Fibroblast of pulmonary artery (primary cell): ENCODE data around the gene TP53INP2.

Source experiments
- DNase-seq: peaks from one replicate; pipeline ENCODE4 v3.0.0-alpha.2; 2010; ENCODE audit warnings: low read depth
- H3K4me3 ChIP-seq: replicated peaks from 2 replicates; pipeline ENCODE4 v1.5.1; 2011; ENCODE audit warnings: low read depth, mild to moderate bottlenecking, control low read depth, low read length, moderate library complexity
- TF ChIP-seq, protein P1 (sequence below): IDR thresholded peaks from 2 replicates; pipeline ENCODE4 v1.5.1; 2011; ENCODE audit warnings: mild to moderate bottlenecking, control low read depth, low read length, inconsistent platforms; ENCODE audit errors: missing control alignments

TP53INP2 gene

DNA sequence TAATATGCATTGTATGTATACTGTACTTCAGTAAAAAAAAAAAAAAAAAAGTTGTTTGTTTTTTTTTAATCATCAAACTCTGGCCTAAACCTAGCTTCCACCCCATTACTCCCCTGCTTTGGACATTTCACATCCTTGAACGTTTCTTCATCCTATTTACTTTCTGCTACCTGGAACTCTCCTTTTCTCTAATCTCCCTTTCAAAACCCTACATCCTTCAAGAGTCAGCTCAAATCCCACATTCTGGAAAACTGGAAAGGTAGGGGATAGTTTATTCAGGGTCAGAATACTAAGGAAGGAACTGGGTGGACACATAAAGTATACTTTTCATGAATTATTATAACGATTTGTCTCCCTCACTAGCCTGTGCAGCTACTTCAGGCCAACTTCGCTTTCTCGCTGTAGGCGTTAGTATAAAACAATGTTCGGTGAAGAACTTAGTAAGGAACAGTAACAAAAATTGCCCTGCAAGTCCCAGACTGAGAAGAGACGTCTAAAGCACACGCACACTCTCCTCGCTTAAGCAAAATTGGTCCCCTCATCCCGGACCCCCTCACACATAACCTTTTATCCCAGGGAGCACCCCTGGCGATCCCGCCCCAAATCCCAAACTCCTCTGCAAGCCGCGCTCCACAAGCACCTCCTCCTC lies 28.0 kb upstream of the TP53INP2 start:
- peak overlapping the region; percentile 85 for H3K4me3 ChIP-seq
- DNase-seq: no peak
- TF ChIP-seq, protein P1, sequence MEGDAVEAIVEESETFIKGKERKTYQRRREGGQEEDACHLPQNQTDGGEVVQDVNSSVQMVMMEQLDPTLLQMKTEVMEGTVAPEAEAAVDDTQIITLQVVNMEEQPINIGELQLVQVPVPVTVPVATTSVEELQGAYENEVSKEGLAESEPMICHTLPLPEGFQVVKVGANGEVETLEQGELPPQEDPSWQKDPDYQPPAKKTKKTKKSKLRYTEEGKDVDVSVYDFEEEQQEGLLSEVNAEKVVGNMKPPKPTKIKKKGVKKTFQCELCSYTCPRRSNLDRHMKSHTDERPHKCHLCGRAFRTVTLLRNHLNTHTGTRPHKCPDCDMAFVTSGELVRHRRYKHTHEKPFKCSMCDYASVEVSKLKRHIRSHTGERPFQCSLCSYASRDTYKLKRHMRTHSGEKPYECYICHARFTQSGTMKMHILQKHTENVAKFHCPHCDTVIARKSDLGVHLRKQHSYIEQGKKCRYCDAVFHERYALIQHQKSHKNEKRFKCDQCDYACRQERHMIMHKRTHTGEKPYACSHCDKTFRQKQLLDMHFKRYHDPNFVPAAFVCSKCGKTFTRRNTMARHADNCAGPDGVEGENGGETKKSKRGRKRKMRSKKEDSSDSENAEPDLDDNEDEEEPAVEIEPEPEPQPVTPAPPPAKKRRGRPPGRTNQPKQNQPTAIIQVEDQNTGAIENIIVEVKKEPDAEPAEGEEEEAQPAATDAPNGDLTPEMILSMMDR: no peak

DNA sequence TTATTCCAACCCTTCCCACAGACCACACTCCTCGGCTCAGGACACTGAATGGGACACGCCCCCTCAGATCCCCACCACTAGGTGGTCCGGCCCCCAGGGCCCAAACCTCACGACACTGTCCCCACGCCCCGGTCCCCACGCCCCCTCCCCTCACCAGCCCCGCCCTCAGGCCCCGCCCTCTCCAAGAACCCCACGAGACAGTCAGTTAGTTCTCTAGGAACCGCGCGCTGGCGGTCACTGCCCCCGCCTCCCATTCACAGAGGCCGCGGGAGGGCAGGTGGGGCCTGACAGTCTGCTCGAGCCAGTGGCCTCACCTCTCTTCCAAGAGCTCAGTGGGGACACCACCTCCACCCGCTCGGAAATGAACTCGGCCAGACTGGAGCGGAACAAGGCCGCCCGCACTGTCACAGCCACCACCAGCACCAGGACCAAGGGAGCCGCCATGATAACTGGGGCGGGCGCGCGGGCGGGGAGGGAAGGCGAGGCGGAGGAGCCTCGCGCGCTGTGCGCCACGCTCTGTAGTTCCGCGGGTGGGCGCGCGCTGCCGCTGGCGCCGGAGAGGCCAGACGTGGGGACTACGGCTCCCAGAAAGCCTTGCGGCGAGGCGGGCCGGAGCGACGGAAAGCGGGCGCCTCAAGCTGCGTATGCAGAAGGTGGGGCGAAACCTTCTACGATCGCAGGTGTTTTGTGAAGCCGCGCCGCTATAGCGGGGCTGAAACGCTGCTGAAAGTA lies 27.3 kb upstream of the TP53INP2 start, which contains the start of gene PIGU:
Gene PIGU, minus strand, starts transcription at position 451 of the 732 bp plus-strand sequence. Its CDS starts 7 bp downstream, at position 444.
- peak; percentile 95 for DNase-seq
- TF ChIP-seq, protein P1: no peak
- peak within 1 kb of the TSS; percentile 85 for H3K4me3 ChIP-seq

- peak; percentile 33 for DNase-seq
- no peak overlapping the region for H3K4me3 ChIP-seq
- TF ChIP-seq, protein P1: no peak
Measured at GRCh38 chr20:34680586-34681175, 23.5 kb upstream of the TP53INP2 start.

- H3K4me3 ChIP-seq: no peak overlapping the region
- no peak for DNase-seq
- TF ChIP-seq, protein P1: no peak
Measured at GRCh38 chr20:34683667-34684066, 20.5 kb upstream of the TP53INP2 start.

GRCh38 chr20:34689486-34689885 lies 14.7 kb upstream of the TP53INP2 start:
- TF ChIP-seq, protein P1: no peak
- DNase-seq: peak; percentile 63
- H3K4me3 ChIP-seq: no peak overlapping the region

DNA sequence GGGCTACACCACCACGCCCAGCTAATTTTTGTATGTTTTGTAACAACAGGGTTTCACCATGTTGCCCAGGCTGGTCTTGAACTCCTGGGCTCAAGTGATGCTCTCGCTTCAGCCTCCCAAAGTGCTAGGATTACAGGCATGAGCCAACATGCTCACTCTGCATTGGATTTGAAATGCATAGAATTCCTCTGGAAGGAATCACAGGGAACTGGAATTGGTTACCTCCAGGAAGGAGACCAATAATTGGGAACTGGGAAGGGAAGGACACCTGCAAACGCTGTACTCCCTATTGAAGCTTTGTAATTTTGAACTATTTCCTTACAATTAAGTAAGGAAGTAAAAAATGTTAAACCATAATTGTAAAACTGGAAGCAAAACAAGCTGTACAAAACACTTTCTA lies 12.3 kb upstream of the TP53INP2 start:
- DNase-seq: no peak
- TF ChIP-seq, protein P1: no peak
- no peak overlapping the region for H3K4me3 ChIP-seq
